Activated gamma-delta T cell treated with anti-CD3 and anti-CD28 coated beads, Interleukin-2, amount 50 U/mL, for 16 hours (primary cell): ENCODE data around the gene CHN2.
"Not testable (repeated sequence)": the region's sequence is repeated elsewhere in the genome, so short reads cannot be mapped to it uniquely, and the experiment has no call there.

Source experiments
- DNase-seq: peaks from one replicate; pipeline ENCODE4 v3.0.0-alpha.2; 2020; ENCODE audit warnings: low read depth

The CHN2 gene

DNA sequence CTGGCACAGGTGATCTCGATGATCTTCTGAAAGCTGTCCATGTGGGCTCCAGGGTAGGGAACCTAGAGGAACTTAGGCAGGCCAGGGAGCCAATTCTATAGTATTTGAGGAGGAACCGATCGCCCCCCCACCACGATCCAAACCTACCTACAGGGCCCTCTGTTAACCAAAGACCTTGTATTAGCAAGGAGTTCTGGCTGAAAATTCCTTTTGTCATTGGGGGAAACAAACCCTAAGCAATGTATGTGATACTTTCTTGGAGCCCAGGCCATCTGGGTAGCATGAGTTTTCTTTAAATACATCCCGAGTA lies 62.1 kb downstream of the CHN2 start:
- no peak for DNase-seq

DNA sequence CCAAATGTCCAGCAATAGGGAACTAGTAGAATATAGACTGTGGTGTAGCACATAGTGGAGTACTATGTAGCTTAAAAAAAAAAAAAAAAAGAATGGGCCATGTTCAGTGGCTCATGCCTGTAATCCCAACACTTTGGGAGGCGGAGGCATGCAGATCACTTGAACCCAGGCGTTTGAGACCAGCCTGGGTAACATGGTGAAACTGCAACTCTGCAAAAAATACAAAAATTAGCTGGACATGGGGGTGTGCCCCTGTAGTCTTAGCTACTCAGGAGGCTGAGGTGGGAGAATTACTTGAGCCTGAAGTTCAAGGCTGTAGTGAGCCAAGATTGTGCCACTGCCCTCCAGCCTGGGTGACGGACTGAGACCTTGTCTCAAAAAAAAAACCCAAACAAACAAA lies 64.4 kb downstream of the CHN2 start:
- DNase-seq = no peak

DNA sequence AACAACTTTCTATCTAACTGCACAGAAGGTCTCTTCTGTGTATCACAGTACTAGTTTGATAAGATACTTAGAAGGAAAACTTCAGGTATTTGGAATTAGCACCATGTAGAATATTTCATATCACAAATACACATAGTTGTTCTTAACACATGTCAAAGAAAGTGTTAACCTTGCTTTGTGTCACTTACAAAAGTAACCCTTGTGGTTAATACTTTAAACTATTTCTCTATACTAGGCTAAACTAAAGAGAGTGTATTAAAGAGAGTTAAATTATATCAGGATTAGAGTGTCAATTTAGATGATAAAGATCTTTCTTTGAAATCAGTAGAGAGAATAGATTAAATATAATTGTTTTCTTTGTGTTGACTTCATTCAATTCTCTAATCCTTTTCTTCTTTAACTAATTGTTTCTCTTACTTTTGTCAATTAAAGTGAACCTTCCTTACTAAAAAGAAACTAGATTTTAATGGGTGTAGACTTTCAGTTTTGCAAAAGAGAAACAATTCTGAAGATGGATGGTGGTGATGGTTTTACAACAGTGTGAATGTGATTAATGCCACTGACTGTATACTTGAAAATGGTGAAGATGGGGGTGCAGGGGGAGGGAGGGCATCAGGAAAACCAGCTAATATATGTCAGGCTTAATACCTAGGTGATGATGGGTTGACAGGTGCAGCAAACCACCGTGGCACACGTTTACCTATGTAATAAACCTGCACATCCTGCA lies 67.8 kb downstream of the CHN2 start:
- DNase-seq = no peak

DNA sequence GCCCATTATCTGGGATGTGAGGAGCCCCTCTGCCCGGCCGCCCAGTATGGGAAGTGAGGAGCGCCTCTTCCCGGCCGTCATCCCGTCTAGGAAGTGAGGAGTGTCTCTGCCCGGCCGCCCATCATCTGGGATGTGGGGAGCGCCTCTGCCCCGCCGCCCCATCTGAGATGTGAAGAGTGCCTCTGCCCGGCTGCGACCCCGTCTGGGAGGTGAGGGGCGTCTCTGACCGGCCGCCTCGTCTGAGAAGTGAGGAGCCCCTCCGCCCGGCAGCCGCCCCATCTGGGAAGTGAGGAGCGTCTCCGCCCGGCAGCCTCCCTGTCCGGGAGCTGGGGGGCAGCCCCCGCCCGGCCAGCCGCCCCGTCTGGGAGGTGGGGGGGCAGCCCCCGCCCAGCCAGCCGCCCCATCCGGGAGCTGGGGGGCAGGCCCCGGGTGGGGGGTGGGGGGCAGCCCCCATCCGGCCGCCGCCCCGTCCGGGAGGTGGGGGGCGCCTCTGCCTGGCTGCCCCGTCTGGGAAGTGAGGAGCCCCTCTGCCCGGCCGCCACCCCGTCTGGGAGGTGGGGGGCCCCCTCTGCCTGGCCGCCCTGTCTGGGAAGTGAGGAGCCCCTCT lies 69.1 kb downstream of the CHN2 start:
- not testable (repeated sequence) for DNase-seq

DNA sequence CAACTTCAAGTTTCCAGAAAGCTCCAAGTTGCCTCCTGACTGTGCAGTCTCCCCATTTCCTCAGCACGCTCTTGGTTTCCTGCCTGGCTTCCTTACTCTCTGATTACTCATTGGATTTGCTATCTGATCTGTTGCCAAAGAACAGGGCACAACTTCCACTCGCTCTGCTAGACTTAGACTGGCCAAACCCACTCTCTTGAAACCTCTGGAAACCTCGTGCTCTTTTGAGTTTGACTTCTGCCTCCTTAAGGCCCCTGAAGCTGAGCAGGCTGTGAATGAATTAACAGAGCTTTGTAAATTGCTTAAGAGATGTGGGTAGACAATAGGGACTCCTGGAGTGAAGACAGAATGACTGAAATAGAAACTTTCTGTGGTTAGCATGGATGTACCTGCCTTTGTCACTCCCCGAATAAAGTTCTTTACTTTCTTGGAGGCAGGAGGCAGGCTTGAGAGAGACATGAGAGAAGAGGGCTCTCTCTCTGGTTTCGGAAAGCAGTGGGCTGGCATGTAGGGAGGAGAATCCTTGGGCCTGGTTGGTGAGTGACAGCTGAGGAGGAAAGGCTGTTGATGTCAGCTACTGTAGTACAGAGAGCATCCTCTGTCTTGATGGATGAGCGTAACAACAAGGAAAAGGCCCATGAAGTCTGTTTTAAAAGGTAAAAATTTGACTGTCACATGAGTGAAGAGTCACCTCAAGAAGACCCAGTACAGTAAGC lies 70.8 kb downstream of the CHN2 start:
- DNase-seq = no peak

DNA sequence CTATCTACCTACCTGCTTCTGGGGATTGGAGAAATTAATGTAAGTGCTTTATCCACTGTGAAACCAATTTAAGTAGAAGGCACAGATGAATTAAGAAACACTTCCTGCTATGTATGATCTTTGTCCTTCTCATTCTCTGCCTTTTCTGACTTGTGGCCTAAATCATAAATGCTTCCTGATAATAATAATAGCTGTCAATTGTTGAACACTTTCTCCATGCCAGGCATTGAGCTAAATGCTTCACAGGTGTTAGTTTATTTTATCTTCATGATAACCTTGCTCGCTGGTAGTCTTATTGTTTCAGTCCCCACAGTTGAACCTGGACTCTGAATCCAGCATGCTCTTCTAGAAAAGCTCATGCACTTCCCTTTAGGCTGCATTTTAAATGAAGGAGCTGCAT lies 75.4 kb downstream of the CHN2 start:
- no peak for DNase-seq

DNA sequence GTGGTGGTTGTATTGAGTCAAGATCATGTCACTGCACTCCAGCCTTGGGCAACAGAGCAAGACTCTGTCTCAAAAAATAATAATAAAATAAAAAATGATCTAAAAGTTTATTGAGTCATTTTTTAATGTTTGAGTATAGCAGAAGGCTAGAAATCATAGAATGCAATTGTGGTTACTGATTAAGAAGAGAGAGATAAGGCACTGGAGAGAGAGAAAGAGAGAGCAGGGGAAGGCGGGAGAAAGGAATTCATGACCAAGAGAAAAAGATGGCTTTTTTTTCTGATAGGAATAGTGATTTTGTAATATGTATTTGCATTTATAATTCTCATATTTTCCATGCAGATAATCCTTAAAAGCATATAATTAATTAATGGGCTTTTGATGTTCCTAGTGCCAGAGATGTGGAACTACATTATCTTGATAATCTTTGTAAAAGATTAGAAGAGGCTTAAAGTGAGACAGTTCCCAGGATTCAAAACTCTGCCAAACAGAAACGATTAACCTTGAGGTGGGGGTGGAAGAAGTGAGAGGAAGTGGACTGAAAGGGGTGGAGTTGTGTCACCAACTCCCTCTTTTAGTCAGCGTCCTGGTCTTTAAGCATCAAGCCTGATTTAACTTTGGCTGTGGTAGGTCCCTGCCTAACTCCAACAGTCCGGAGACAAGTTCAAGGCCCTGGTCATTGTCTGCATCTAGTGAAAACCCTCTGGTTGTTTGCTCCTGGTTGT lies 76.2 kb downstream of the CHN2 start:
- DNase-seq = no peak

DNA sequence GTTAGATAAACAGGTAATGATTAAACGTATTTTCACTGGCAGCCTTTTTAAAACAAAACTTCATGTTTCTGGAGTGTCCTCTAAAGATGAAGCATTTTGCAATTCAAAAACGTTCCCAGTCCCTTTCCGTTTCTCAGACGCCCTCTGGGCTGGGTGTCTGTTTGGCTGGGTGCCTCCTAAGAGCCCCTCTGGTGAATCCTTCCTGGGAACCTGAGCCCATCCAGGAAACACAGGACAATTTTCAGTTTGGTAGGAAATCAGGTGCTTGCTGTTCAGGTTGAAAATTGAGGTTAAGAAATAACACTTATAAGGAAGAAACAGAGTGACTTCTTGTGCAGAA lies 76.7 kb downstream of the CHN2 start:
- no peak for DNase-seq

DNA sequence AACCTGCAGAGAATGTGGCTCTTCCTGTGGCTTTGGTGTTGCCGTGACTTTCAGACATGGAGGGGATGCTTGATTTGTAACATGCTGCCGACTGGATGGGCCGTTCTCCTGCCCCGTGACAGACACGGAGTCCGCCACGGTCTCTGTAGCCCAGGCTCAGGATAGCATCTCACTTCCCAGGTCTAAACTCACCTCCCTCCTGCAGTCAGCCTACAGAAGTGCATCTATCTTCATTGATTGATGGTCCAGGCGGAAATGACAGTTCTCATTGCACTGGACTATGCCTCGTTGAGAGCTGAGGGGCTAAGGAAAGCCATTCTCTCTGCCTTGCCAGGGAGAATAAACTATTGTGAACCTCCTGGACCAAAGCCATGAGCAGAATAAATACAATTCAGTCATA lies 77.5 kb downstream of the CHN2 start:
- no peak for DNase-seq

DNA sequence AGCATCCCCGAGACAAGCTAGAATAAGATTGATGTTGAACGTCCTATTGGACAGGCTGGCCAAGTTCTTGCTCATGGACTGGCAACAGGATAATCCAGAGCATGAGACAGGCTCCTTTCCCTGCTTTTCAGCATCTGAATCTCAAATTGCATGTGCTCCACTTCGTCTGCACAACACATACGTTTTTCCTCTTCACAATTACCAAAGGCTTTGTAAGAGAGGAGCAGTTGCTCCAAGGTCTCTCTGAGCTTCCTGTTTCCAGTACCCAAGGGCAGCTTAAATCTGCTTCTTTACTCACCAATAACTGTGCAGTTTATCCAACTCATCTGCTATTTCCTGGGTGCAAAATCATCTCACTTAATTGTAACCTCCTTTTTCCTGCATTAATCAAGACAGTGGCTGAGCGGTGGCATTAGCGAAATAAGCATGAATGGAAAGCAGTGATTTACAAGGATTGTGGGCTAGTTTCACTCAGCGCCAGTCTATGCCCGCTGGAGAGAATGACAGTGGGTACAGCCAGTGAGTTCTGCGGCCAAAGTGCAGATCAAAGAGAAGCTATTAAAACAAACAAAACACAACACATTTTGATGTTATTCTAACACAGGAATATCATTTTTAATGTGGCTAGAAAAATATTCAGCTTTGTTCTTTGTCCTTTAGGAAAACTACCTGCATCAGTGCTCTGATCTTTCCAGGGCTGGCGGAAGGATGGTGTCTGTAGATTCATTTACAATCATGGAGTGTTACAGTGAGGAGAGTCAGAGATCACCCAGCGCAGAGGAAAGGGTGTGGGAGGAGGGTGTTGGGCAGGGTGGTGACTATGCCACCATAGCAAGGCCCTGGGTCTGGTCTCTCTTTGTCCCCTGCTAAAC lies 79.8 kb downstream of the CHN2 start:
- DNase-seq = no peak

DNA sequence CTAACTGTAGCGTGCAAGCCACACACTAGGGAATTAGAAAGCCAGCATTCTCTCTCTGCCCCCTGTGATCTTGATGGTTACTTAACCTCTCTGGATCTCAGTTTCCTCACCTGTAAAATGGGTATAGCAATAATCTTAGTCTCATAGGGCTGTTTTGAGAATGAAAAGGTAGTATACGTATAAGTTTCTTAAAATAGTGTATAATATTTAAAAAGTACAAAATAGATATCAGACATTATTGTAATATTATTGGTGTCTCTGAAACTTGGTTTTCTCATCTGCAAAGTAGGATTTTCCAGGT lies 80.4 kb downstream of the CHN2 start:
- DNase-seq = no peak

DNA sequence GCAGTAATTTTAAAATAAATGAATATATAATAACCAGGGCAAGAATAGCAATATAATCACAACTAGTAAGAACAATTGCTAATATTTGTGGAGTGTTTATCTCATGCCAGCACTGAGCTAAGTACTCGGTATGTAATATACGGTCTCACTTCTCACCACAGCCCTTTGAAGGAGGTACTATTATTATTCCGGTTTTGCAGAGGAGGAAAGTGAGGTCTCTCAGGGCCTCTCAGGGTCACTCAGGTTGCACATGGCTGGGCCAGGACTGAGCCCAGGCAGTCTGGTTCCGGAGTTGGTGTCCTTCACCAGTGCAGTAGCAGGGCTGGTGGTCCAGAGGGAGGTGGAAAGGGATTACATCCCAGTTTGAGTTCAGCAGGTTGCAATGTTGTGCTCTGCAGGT lies 80.9 kb downstream of the CHN2 start:
- no peak for DNase-seq

DNA sequence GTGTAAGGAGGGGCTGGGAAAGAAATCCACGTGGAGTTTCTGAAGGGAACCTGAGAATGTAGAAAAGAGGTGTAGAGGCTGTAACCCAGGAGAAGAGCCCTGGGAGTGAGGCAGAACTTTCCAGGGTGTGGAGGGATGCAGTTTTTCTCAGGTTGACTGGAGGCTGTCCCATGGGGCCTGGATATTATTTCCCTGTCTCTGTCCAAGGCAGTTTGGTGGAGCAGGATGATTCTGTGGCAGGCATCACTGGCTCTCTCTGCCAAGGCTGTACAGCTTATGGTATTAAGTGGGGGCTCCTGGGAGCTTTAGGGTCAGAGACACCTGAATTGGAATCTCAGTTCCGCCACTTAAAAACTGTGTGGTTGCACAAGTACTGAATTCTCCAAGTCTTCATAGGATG lies 81.6 kb downstream of the CHN2 start:
- no peak for DNase-seq

DNA sequence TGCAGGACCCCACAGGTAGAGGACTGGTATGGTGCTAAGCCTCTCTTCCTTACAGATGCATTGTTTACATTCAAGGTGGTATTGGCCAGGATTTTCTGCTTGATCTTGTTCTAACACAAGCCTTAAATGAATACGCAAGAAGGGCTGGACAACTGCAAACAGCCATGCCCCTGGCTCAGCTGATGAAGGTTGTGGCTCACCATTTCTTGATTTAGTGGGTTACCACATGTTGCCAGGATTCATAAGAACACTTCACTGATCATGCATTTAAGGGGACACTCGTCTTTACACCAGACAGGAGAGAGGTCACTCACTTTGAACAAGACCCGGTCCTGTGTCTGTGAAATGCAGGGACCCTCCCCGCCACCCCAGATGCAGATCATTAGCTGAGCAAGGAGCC lies 82.2 kb downstream of the CHN2 start:
- DNase-seq = no peak

DNA sequence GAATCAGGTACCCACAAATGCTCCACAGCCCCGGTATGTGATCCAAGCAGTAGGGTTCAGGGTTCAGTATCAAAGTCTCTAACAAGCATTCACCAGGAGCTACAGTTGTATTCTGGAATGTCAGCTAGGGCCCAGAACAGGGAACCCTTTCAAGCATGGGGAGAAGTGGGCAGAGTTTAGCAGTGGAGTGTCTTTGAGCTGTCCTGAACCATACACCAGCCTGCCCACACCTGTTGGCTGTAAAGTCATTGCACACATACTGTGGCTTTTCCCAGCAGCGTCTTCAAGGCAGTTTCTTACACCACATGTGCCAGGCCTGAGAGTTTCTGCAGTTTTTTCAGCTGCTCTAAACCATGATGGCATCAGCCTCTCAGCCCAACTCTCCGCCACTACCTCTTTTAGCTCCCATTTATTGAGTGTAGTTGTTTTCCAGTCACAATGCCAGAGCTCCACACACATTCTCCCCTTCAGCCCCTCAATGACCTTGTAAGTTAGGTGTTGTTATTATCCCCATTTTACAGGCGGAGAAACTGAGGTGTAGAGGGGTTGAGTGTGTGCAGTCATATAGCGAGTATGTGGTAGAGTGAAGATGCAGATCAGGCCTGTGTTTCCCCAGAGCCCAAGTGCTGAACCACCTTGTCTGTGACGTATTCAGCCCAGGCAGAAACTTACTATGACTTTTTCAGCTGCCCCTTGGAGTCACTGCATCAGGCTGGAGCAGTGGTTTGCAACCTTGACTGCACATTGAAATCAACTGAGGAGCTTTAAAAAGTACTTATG lies 83.1 kb downstream of the CHN2 start:
- DNase-seq = no peak

DNA sequence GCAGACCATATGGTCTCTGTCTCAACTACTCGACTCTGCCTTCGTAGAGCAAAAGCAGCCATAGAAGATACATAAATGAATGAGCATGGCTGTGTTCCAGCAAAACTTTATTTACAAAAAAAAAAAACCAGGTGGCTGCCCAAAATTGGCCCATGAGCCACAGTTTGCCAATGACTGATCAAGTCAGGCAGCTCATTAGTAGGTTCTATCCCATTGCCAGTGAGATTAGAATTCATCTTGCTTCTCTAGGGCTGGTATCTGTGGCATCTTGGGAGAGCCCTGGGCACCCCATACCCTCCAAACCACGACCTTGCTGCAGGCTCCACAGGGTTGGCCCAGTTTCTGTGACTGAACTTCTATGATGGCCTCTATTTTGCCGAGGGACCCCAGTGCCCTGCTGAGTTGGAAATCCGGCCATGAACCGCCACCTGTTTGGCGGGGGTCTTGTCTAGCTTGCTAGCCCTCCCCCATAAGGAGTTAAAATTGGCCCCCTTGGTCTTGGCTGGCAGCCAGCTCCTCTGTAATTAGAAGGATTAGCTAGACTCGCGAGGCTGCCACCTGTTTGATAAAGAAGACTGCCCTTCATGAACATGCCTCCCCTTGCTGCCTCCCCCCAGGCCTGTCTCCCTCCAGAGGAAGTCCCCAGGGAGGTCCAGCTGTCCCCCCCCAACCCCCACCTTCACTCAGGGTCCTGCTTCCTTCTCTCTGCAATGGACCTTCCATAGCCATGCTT lies 83.9 kb downstream of the CHN2 start:
- no peak for DNase-seq

DNA sequence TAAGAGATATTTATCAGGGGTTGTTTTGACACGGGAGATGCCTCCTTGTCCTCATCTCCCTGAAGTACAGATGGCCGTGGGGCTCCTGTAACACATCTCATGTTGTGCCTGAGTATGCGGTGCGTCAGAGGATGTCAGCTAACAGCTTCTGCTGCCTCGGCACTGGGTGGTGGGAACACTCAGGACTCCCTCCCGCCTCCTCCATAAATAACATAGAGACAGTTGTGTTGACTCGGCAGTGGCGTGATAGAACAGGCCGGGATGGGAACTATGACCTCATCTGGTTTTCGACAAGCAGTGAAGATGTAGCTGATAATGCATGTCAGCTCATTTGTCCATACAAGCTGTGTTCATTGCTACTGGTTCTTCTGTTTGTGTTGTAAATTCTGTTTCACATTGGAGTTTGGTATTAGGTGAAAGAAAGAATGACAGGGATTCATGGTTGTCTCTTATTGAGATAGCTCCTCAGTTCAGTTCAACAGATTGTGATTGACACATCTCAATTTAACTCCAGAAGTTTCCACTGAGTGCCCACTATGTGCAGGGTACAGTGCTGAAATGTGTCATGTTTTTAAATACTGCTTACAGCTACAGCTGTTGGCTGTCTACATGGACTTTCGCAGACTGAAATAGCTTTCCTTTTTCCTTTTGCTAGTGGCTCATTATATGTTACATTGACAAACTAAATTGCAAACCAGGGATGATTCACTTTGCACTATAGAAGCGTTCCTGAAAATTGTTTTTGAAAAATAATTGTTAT lies 87.4 kb downstream of the CHN2 start:
- no peak for DNase-seq

DNA sequence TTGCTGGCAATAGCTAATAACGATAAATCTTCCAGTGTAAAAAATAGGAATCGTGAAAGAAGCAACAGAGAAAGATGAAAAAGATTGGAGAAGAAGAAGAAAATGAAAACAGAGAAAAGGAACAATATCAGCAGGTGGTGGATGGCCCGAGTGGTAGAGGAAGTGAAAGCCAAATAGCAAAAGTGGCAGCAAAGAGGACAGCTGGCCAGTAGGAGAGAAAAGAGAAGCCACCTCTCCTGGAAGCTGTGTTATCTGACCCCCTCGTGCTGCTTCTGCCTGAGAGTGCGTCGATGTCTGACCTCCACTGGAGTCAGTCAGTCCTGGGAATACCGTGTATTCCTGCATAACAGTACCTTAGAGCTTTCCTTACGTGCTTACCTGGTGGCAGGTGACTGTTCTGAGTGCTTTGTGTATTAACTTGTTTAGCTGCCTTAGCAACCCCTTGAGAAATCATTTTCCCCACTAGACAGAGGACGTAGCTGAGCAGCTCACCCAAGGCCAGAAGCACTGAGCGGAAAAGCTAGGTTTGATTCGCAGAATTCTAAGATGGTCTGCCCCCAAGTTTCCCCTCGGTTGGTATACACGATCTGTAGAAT lies 88.3 kb downstream of the CHN2 start:
- no peak for DNase-seq

DNA sequence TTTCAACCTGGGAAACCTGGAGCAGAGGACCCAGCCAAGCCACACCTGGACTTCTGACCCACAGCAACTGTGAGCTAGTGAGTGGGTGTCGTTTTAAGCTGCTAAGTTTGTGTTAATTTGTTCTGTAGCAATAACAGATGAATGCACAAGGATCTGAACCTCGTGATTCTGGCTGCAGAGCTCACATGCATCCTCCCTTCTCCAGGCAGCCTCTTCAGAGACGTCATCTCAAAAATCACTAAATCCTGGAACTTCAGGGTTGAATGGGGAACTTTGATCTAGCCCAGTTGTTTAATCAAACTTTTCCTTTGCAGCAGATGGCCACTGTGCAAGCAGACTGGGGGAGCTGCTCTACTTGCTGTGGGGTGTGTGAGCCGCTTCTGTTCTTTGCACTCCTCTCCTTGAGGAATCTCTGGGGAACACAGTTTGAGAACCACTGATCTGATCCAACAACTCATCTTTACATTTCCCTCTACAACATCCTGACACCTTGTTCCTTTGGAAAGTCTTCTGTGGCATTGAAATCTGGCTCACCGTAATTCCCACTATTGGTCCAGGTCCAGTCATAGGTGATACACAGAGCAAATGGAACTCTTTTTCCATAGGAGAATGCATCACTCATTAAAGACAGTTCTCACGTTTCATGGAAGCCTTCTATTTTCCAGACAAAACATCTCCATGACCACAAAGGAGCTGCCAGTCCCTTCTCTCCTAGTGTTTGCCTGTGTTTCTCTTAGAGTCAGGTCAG lies 90.3 kb downstream of the CHN2 start:
- no peak for DNase-seq
